Smooth muscle cell of the brain vasculature (primary cell): ENCODE results near the gene TSPAN9.

Experiments
- DNase-seq: peaks from one replicate; pipeline ENCODE4 v3.0.0-alpha.2; 2012; ENCODE audit warnings: low read depth, low spot score

TSPAN9 gene

DNA sequence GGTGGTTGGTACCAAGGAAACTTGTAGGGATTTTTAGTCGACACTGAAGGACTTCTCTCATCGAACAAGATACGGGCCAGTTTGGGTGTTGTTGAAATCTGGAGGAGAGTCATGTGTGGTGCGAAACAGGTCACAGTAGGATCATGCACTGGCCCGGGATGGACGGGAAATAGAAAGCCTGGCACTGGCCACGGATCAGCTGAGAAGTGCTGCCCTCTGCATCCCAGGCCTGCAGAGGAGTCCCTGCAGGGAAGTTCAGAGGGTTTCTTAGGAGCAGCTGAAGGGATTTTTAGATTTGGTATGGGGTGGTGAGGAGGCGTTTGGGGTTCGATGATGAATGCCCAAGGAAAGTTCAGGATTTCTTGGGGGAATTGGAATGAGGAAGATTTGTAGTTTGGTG, 63.1 kb downstream of the TSPAN9 start:
- DNase-seq: no peak

DNA sequence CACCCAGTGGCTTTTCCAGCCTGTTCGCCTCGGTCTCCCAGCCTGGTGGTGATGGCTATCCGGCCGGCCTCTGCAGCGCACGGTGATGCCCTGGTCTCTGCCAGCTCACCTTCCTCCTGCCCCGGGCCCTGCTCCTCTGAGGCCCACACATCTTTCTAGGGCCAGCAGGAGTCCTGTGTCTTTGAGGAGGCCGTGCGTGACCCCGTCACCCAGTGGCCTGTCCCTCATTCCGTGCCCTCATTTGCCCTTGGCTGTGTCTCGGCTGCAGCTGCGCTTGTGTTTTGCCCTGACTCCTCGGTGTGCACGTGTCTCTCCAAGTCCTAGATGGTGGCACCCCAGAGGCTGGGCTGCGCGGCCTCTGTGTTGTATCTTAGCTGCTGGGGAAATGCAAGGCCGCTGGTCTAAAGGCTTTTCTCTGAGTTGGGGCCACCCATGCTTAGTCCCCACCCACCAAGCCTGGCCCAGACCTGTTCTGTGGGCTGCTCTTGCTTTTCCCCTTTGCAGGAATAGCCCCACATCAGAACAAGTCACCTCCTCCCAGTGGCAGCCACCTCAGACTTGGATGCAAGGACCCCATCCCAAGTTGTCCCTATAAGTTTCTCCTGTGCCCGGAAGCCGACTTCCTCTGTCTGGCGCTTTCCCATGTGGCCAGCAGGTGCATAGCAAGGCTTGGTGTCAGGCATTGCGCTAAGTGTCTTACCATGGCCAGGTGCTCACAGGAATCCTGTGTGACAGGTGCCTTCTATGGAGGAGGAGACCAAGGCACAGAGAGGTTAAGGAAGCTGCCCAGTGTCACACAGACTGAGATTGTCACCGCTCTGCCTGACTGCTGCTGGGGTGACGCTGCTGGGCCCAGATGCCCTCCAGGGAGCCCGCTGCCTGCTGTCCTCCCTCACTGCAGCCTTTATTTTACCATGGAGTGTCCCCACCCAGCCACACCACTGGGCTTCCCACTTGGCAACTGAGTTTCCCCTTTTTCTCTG, 64.5 kb downstream of the TSPAN9 start:
- DNase-seq: no peak

DNA sequence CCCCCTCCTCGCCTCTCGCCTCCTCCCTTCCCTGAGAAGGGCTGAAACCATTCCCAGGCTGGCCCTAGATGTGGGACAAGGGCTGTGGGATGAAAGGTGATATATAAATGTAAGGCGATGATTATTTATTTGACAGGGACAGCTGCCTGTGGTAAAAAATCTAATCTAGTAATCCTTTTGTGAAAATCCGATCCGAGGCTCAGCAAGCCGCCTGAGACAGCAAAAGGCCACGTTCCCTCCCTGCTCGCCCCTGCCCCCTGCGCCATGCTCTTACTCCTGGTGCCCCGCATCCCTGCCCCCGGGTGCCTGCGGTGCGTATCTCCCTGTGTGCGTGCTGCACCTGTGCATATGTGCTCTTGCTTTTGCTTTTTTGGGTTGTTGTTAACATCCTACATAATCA, 65.2 kb downstream of the TSPAN9 start:
- DNase-seq: no peak

DNA sequence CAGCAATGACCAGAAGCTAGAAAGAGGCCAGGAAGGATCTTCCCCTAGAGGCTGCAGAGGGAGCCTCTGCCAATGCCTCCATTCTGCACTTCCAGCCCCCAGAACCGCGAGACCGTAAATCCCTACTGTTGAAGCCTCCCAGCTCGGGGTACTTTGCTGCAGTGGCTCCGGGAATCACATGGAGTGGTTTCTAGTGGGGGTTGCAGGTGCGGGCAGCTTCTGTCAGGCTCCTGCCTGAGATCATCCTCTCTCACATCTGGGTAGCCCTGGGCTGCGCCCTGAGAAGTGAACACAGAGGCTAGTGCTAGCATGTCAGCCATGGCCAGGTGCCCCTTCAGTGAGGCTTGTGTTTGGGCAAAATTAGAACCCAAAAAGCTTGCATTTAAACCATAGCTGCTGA, 67.3 kb downstream of the TSPAN9 start:
- DNase-seq: no peak

DNA sequence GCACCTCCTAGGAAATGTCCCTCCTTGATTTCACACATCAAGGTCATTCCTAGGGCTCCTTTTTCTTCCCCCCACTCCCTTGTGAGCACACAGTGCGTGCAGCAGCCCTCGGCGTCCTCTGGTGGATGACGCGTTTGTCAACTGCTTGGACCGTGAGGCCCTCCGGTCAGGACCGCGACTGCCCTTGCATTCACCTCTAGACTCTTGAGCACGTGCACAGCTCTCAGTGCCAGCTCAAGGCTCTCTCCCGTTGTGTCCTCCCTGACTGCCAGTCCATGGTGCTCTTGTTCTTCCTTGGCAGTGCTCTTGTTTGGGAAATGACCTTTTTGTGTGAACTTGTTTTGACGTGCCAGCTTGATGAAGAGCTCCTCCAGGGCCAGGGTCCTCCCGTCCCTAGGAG, 67.9 kb downstream of the TSPAN9 start:
- DNase-seq: no peak

DNA sequence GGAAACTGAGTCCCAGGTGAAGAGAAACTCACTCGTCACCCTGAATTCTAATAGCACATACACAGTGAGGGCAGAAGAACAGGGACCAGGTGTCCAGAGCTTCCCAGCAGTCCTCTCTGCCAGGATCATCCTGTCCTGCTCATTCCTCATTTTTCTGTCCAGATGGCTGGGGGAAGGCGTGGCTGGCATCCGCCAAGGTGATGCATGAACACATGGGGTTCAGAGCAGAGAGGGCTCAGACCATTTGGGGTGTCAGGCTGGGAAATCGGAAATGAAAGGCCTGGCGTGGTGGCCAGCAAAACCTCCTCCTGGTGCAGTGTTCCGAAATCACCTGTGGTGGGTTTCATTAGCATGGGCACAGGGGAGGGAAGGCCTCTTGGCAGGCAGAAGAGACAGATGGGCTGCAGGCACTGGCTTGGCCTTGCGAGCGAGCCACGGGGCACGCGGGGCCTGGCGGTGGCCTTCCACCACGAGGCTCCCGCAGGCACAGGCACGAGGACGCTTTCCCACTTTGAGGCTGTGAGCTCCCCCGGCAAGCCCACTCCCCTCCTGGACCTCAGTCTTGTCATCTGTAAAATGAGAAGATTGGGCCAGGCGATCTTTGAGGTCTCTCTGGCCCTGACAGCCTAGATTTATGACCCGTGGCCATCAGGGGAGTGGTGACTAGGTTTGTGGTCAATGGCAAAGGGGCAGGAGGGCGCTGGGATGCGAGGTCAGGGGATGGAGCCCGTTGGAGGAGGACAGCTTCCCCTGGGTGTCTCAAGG, 68.5 kb downstream of the TSPAN9 start:
- no peak for DNase-seq

DNA sequence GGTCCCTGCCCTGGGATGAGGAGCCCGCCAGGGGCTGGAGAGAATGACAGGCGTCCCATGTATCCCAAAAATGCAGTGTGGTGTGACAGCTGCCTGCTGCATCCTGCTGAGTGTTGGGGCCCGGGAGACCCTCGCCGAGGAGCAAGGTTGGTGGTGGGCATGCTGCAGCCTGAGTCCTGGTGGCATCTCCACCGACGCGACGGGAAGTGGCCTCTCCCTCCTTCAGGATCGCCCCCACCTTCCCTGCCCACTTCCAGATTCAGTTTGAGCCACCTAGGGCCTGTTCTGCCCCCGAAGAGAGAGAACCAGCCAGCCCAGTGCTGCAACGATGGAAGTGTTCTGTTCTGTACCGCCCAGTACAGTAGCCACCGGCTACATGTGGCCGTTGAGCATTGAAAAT, 70.1 kb downstream of the TSPAN9 start:
- DNase-seq: no peak

DNA sequence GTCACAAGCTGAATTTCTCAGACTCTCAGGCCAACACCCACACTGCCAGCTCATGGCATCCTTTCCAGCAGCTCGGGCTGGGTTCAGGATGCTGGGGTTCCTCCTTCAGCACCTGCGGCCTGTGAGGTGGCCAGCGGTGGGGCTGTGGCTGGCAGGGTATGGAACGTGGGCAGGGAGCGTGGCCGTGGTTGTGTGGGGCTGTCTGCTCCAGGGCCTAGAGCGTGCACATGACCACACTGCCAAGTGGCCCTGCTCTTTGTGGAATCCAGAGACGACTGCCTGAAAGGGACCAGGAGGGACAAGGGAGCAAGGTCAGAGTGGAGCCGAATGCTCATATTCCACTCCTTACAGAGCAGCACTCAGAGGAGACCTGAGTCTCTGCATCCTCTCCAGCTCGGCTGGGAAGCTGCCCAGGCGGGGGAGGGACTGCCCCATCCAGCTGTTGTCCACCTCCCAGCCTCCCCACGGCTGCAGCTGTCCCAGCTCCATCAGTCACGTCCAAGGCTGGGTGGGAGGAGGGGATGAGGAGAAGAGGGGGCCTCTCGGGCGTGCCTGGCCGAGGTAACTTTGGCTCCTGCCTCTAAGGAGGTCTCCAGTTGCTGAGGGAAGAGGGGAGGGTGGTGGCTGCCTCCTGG, 71.3 kb downstream of the TSPAN9 start:
- no peak for DNase-seq

DNA sequence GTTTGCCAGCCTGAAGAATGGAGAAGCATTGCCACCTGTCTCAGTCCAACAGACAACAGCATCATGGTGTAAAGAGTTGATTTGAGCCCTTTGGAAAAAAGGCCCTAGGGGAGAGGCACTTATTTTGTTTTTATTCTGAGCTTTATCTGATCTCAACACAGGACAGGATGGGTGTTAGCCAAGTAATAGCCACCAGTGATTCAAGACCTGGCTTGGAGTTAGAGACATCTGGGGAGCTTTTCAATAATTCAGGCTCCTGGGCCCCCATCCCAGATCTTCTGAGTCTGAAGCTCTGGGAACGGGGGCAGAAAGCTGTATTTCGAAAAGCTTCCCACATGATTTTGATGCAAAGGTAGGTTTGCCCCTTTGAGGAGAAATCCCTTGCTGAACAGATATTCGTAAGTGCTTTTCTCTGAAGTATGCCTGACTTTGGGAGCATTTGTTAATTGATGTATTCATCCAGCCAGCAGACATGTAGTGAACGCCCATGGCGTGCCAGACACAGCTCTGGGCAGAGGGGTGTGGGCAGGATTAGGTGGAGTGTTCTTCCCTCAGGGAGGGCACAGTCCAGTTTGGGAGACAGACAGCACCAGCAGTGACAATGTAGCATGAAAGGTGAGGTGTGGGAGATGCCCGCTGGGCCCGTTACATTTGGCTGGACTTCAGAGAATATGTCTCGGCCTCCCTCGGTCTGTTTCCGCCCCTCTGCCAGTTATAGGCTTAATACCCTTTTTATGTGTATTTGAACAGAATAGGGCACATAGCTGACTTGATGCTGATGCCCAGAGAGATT, 72.5 kb downstream of the TSPAN9 start:
- DNase-seq: no peak

DNA sequence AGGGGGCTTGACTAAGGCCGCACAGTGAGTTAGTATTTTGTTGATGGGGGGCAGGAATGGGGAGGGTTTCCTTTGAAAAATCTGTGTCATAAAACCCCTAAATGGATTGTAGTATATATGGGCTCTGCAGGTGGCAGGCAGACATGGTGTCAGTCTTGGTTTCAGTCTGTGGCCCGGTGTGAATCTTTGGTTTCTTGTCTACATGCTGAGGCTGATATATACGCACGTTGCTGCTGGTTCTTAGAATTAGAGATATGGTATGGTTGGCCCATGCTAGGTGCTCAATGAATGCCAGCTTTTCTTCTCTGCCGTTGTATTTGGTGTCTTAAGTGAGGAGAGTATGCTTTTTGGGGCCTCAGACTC, 73.1 kb downstream of the TSPAN9 start:
- no peak for DNase-seq

DNA sequence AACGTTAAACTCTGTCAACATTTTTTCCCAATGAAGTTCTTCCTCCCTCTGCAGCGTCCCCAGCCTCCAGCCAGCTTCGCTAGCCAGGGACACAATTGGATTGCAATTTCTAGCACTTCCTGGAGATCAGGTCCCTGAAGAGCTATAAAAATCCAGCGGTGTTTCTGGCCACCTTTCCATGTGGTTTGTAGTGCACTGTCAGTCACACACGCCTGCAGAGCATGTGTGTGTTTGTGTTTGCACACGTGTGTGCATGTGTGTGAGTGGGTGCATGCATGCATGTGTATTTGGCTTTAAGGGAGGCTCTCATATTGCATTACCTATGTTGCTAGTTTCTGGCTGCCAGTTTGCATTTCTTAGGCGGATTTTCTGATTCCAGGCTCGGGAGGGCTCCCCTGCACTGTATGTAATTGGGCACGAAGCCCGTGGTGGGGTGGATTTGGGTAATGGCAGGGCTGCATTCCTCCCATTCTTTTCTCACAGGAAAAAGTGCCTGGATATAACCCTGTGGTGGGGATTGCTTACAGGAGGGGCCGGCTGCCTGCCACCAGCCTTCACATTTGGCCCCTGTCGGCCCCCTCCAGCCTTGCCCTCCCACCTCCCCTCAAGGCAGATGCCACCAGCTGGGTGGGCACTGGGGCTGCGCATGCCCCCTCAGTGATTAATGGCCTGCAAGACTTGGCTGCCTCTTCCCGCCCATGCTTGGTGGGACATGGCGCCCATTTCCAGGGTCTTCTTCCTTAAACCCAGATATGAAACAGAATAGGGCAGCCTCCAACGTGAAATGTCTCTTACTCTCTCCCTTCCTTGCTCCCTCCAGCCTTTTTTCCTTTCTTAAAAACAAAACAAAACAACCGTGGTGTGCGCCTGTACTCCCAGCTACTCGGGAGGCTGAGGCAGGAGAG, 74.0 kb downstream of the TSPAN9 start:
- DNase-seq: no peak

DNA sequence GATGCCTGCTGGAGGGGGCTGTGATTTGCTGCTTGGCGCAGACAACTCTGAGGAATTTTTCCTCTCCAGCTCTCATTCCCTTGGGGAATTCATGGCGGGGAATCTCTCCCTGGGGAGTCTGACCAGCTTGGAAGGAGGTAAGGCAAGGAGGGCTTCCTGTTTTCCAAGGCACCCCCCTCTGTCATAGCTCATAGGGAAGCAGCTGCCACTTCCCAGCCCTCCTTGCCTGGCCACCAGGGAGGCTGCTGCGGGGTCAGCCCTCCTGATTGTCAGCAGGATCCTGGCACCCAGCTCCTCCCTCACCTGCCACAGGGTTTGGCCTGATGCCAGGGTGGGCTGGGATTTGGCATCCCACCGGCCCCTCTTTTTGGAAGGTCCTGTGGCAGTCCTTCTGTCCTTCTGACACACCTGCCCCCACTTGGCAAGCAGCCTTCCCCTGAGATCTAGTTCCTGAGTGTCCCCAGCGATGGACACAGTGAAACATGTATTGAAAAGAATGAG, 74.9 kb downstream of the TSPAN9 start:
- no peak for DNase-seq

DNA sequence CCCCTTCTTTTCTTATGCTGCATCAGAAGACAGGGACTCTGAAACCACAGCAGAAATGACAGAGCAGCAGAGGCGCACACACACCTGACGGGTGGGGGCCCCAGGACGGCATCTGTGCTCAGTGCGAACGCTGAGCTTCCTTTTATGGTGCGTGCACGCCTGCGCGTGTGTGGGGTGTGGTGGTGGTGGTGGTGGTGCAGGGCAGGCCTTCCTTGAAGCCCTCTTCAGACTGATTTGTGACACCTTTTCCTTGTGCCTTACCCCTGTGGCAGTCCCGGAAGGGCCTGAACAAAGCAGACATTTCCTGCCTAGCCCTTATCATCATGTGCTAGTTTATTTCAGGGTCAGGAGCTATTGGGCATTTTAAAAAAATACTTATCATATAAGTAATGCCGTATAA, 75.7 kb downstream of the TSPAN9 start:
- no peak for DNase-seq

DNA sequence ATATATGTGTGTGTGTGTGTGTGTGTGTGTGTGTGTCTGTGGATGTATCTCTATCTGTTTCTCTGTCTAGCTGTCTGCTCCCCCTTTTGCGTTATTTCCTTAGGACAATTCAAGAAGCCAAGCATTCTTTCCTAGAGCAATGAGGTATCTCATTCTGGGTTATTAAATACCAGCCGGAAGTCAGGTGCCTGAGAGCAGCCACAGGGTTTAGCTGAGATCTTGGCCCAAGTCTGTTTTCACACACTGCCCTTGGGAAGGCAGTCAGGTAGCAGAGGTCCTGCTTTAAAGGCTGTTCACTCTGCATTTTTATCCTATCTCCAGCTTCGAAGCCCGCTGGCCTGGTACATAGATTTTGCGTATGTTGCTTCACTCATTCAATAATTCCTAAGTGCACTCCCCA, 76.8 kb downstream of the TSPAN9 start:
- DNase-seq: no peak

DNA sequence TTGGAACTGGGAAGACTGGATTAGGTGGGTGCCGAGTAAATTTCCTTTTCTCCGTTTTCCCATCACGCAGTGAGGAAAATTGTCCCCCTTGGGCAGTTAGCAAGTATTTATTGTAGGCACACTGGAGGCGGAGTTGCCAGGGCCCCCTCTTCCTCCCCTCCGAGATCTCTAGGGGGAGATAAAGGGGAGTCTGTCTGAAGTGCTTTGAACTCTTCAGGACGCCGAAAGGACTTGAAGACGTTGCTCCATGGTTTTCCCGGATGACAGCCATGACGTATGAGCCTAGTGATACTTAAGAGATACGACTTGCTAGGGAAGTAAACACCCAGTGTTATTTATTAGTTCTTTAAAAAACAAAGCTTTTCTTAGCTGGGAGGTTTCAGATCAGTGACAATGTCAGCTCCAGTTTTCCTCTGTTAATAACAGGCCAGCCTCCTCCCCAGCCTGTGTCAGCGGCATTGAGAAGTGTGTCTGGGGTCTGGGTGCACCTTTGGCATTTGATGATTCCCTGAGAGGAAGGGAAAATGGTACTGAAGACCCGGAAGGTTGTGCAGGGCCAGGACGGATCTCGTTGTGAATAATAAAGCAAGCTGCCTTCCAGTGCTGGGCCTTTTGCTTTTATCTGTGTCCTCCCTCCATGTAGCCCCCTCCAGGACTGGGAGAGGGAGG, 78.7 kb downstream of the TSPAN9 start:
- no peak for DNase-seq

DNA sequence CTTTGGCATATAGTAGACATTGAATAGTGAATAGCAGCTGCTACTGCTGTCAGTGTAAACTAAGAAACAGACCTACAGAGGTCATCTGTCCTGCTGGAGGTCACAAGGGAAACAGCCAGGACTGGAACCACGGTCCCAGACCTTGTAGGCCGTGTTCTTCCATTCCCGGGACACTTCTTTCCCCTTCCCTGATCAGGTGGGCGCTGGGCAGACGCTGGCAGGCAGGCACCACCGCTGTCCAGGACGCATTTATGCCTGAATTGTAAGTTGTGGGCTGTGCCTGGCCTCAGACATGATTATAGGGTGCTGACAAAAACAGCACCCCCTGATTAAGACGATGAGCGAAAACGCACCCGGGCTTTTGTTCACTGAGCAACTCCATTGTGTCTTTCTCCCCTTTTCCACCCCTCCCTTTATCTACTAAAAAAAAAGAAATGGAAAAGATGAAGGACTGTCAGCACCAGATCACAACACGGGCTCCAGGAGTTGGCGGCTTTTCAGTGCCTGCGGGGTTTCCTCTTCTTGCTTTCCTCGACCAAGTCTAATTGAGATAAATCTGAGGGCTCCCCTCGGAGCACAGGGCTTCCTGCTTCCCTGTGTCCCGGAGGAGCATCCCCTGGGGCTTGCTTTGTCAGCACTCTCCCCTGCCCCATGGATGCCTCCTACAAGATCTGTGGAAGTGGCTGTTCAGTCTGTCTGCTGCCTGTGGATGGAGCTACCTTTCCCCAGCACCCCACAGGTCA, 80.6 kb downstream of the TSPAN9 start:
- DNase-seq: no peak

DNA sequence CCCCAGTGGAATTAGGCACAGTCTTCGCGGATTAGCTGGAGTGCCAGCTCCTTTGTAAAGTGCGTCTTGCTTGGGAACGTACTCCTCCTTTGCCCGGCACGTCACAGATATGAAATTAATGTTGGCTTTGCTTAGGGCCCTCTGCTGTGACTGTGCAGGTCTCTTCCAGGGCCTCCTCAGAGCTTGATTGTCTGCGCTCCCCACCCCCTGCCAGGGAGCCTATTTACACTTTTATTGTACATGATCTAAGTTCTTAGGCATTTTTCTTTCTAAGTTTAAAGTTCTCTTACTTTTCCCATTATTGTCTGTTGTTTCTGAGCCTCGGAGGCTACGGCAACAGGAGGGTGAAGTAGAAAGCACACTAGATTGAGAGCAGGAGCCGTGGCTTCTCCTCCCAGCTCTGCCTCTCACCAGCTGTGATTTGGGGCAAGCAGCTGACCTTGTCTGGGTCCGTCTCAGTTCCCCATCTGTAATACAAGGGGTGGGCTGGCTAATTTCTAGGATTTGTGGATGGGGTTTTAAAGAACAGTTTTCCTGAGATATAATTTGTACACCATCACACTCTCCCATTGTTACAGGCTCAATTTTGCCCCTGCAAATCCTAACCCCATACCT, 81.8 kb downstream of the TSPAN9 start:
- DNase-seq: peak; percentile 75

DNA sequence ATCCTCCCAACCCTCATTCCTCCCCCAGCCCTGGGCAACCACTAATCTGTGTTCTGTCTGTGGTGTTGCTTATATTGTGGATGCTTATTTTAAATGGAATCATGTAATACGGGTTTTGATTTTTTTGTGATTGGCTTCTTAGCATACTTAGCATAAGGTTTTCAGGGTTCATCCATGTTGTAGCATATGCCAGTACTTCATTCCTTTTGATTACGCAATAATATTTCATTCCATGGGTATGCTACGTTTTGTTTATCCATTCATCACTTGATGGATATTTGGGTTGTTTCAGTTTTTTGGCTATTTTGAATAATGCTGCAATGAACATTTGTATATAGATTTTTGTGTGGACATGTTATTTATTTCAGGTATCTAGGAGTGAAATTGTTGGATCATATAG, 82.9 kb downstream of the TSPAN9 start:
- DNase-seq: no peak

DNA sequence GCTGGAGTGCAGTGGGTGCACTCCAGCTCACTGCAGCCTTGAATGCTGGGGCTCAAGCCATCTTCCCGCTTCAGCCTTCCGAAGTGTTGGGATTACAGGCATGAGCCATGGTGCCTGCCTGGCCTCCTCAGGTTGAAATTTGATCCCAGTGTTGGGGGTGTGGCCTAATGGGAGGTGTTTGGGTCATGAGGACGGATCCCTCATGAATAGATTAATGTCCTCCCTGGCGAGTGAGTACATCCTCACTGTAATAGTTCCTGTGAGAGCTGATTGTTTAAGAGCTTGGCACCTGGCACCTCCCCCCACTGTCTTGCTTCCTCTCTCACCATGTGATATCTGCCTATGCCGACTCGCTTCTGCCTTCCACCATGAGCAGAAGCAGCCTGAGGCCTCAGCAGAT, 84.7 kb downstream of the TSPAN9 start:
- DNase-seq: no peak
